Activated naive CD4-positive, alpha-beta T cell treated with anti-CD3 and anti-CD28 coated beads, Interleukin-2, amount 50 U/mL, for 72 hours (primary cell): Measurements from ENCODE around the gene JAZF1. TPM values are rescaled to one million over a fixed set of nuclear protein-coding genes. Genes with fewer than 3 reads are reported as not detected.
"Not testable (repeated sequence)": the region's sequence is repeated elsewhere in the genome, so short reads cannot be mapped to it uniquely, and the experiment has no call there.

ENCODE experiments used
- ATAC-seq, 2 donors: fragments of 150-1000 bp; cut with Tn5 transposase; 2 replicates each; pipeline ENCODE4 v1.10.0; 2021; ENCODE audit warnings: mild to moderate bottlenecking in 2 of 2, moderate library complexity in 2 of 2
- DNase-seq, 2 donors: peaks; one replicate each; pipeline ENCODE4 v3.0.0; 2021 to 2022; ENCODE audit warnings: low spot score in 2 of 2
- H3K27ac Mint-ChIP-seq, 2 donors: one replicate each; pipeline ENCODE4 v1.8.0; 2022; ENCODE audit warnings: mild to moderate bottlenecking in 2 of 2, mixed read lengths in 2 of 2
- H3K36me3 Mint-ChIP-seq, 2 donors: one replicate each; pipeline ENCODE4 v1.8.0; 2022; ENCODE audit warnings: mixed read lengths in 2 of 2
- H3K9me3 Mint-ChIP-seq, 2 donors: one replicate each; pipeline ENCODE4 v1.8.0; 2022; ENCODE audit warnings: mixed read lengths in 2 of 2
- total RNA-seq, 2 donors: library from RNA; stranded (reverse); gene quantifications; one replicate each; pipeline ENCODE4 v1.2.3, GENCODE V29; 2022

JAZF1 gene
- total RNA-seq, 2 donors from 2014 or later, result 3.3 to 3.4 TPM

DNA sequence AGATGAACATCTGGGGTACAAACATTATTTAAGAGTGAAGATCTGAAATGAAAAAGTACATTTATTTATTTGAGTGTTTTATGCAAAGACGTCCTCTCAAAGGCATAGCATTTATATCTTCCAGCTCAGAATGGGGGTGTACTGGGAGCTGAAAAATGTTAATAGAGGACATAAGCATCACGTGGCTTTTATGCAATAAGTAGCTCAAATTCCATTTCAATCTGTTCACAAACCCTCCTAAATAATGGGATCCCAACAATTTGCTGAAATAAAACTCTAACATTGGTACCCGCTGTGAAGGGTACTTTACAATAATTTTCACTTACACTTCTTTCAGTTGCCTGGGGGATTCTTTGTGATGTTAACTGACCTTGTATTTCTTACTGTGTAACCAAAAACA is 268.7 kb downstream of the JAZF1 start:
- H3K9me3 Mint-ChIP-seq, result no peaks in the 10 kb centered on the region
- no peak for DNase-seq
- ATAC-seq, result no peak
- no peaks in the 10 kb centered on the region for H3K36me3 Mint-ChIP-seq
- no peak overlapping the region for H3K27ac Mint-ChIP-seq

DNA sequence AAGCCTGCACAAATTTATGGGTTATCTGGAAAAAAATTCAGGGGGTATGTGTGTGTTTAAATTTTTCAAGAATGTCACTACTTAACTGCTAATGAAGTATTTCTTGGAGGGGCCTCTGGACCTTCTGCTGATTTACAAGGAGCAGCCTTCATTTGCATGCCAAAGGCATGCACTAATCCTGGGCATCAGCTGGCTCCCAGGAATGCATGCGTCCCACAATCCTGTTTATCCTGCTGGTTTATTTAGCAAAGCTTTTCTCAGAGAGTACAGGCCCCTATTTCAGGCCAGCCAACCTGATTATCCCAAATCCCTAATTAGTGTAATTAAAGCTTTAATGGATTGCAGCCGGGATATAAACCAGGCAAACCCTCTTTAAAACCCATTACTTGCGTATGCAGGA is 270.3 kb downstream of the JAZF1 start:
- H3K9me3 Mint-ChIP-seq, result no peaks in the 10 kb centered on the region
- ATAC-seq, result no peak
- no peak overlapping the region for H3K27ac Mint-ChIP-seq
- H3K36me3 Mint-ChIP-seq, result no peaks in the 10 kb centered on the region
- DNase-seq, result no peak

DNA sequence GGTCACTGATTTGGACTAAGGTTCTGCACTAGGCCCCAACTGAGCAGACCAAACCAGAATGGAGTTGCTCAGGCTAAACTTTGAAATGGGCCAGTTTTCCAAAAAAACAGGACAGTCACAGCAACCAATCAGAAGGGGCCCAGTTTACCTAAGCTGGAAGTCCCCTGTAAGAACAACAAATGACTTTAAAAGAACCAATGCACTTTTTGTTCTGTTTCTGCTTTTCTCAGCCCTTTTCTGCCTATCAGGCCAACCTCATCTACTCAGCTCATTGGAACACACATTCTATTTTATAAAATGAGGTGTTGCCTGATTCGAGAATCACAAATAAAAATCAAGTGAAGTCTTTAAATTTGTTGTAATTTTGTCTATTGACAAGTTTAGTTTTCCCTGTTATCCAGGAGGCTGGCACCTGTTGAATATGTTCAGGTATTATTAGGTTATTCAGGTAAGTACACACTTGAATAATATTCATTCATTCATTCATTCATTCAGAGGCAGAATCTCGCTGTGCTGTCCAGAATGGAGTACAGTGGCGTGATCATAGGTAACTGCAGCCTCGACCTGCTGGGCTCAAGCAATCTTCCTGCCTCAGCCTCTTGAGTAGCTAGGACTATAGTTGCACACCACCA is 271.9 kb downstream of the JAZF1 start:
- DNase-seq, result no peak
- Mint-ChIP-seq H3K9me3 (no peaks in the 10 kb centered on the region), H3K36me3 (no peaks in the 10 kb centered on the region), H3K27ac (no peak overlapping the region)
- ATAC-seq, result no peak

DNA sequence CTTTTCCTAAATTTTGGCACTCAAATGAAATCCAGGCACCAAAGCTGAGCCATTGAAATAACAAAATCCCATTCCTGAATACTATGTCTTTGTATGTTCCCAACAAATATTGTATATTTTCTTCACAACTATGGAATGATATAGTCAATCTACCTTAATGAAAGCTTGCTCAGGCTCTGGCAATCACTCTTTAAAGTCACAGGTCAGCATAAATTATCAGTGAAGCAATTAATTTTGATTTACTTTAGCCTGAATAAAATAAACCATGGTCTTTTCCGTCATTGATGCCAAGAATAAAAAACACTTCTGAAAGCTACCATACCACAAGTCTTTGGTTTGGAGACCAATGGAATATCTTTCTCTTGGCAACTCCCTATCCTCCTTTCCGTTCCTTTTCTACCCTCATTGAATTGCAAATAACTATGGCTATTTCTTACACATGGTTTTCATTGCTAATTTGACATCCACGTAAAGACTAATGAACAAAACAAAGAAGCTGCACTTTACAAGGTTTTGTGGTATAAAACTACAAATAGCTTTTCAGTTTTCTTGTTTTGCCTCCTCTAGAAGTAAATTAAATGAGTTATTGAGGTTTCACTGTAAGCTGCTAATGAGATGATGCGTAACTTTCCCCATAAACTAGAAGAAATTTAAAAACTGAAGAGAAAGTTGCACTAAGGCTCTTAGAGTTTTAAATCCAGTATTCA is 274.1 kb downstream of the JAZF1 start:
- DNase-seq, result no peak
- Mint-ChIP-seq H3K9me3 (no peaks in the 10 kb centered on the region), H3K27ac (no peak overlapping the region), H3K36me3 (no peaks in the 10 kb centered on the region)
- no peak for ATAC-seq

DNA sequence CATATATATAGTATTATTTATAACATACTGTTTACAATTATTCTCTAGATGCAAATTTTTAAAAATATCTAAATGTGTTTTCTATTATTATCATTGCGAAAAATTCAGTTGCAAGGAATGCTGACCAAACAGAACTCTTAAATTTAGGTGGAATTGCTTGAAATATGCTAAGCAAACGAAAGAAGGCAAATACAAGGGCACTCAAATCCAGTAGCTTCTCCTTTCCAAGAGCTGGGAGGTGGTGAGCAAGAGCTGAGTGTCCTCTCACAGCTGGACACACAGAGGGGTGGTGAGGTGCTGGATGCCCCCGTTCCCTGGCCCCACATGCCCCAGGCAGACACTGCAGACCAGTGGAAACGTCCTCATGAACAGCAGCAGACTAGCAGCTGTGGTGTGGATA is 274.6 kb downstream of the JAZF1 start:
- ATAC-seq (no peak), DNase-seq (no peak)
- Mint-ChIP-seq H3K27ac (no peak overlapping the region), H3K9me3 (no peaks in the 10 kb centered on the region), H3K36me3 (no peaks in the 10 kb centered on the region)

DNA sequence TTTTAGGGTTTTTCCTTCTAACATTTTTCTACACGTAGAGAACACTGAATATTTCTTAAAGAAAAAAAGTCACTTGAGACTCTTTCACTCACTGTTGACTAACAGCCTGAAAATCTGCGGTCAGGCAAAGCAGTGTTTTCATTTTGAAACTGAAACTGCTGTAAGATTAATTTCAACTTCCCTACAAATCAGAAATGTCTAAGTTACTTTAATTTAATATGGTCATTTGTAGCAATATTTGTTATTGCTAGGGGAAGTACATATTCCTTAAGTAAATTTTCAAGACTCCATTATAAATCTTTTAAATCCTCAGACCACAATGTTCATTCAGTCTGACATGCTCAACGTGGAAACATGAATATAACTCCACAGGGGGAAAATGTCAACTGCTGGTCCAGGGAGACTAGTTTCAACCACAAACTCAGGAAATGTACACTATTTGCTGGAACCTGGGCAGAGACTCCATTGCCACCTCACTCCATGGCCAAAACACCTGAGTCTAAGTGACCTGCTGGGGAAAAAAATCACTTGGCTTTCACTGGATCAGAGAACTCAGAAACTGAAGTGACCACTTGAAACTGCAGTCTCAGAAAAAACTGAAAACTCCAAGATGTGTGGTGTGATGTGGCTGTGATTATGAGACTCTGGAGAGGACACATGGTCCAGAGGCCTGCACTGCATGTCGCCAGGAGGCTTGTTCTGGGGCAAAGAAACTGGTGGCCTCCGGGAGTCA is 279.4 kb downstream of the JAZF1 start:
- Mint-ChIP-seq H3K27ac (peak overlapping the region in 1 of 2 donors; percentile 32), H3K36me3 (no peaks in the 10 kb centered on the region), H3K9me3 (no peaks in the 10 kb centered on the region)
- ATAC-seq (peak; percentile 65 to 72), DNase-seq (no peak)

DNA sequence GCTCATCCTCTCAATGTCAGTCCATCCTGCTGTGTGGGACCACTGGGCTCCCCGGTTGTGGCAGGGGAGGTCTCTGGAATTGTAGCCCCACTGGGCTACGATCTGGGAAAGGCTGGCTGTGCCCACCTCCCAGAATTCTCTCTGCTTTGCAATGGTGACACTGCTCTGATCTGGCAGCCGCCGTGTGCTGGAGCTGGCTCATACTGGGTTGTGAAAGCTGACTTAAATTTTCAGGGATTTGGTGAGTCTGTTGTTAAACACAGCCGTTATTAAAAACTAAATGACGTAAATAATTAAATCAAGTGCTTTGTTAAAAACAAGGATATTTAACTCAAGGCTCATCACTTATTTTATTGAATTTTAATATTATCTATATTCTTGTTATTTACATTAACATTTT is 280.6 kb downstream of the JAZF1 start:
- H3K36me3 Mint-ChIP-seq, result no peaks in the 10 kb centered on the region
- H3K9me3 Mint-ChIP-seq, result no peaks in the 10 kb centered on the region
- ATAC-seq, result no peak

DNA sequence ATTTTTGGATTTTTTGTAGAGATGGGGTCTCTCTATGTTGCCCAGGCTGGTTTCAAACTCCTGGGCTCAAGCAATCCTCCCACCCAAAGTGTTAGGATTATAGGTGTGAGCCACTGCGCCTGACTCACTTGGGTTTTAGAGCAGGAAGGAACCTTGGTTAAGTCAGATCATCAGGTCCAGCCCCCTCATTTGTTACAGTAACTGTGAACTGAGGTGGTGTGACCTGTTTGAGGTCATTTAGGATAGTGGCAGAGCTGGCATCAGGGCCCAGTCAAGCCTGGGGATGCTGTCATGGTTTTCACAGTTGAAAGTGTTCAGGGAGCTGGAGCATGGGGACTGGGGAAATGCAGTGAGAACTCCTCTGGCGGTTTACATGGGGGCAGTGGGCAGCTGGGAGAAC is 281.0 kb downstream of the JAZF1 start:
- ATAC-seq (peak; percentile 88 to 89), DNase-seq (peak; percentile 20 to 58)
- H3K9me3 Mint-ChIP-seq, result no peaks in the 10 kb centered on the region
- H3K36me3 Mint-ChIP-seq, result no peaks in the 10 kb centered on the region
- H3K27ac Mint-ChIP-seq, result peak overlapping the region in 1 of 2 donors; percentile 75

More for the DNA sequence above, 280.6 kb downstream of the JAZF1 start:
- peak overlapping the region in 1 of 2 donors; percentile 75 for H3K27ac Mint-ChIP-seq
- no peak for DNase-seq

DNA sequence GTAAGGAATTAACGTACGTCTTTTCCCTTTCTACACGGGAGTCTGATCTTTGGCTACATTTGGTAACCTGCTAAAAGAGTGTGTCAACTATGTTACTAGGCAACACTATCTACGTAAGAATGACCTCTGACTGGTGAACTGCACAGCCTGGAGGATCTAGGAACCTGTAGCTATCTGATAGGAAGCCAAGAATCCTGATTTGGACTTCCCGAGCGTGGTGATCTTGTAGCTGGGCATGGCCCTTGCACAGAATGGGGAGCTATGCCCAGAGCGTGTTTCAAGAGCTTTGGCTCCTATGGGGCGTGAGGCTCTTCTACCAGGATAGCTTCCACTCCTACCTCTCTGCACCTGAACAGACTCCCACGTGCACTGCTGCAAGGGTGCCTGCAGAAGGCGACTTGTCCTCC is 283.2 kb downstream of the JAZF1 start:
- no peaks in the 10 kb centered on the region for H3K9me3 Mint-ChIP-seq
- no peak for DNase-seq
- peaks cover 0 to 14% of the 10 kb centered on the region in 2 donors for H3K36me3 Mint-ChIP-seq
- H3K27ac Mint-ChIP-seq, result no peak overlapping the region
- ATAC-seq, result no peak

DNA sequence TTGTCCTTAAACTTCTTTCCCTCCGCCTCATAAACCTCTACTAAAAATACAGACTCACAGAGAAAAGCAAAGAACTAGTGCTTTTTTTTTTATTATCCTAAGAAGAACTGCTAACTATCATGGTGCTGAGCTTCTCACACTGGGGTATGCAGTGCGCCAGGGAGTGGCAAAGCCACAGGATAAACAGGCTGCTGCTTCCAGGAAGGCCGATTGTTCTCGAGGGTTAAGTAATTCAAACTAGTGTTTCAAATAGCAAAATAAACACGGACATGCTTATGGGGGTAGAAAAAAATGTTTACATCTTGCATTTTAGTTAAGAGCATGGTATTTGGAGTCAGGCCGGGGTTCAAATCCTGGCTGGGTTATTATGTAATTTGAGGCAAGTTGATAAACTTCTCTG is 283.6 kb downstream of the JAZF1 start:
- no peak for DNase-seq

DNA sequence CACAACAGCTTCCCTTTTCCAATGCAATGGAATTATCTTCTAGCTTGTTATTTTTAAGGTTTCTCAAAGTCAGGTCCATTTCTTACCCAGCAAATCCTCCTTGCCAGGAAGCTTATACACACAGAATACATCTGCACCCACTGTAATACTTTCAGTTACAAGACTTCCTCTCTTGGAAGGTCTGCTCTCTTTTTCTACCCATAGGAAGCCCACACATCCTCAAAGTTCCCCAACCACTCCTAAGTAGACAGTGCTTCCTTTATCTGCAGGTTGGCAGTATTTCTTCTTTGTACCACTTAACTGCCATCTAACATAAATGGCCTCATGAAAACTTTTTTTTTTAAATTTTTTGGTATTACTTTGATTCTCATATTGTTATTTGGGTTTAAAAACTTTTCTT is 285.0 kb downstream of the JAZF1 start:
- no peak overlapping the region for H3K27ac Mint-ChIP-seq

More for the DNA sequence above, 283.6 kb downstream of the JAZF1 start:
- Mint-ChIP-seq H3K27ac (no peak overlapping the region), H3K36me3 (peaks cover 0 to 14% of the 10 kb centered on the region in 2 donors), H3K9me3 (no peaks in the 10 kb centered on the region)
- ATAC-seq, result no peak

DNA sequence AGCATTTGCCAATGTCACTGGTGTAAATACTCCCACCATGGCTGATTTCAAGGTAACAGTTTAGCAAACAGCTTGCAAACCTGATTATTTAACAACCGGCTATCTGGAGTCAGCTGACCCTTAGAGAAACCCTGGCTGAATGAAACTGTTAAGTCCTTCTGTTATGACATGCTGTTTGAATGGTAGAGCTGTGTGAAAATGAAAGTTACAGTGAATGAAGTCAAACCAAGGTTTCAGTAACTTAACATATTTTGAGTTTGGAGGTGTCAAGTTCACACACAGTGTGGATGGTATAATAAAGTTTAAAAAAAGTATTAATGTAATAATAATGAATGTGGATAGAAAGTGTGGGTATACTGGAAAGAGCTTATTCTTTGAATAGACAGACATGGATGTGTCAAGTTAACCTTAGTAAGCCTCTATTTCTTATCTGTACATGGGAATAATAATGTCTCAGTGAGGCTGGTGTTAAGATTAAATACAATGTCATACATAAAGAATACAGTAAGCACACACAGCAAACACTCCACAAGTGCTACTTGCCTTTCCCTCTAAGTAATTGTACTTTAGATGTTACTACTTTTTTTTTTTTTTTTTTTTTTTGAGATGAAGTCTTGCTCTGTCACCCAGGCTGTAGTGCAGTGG is 290.3 kb downstream of the JAZF1 start:
- Mint-ChIP-seq H3K9me3 (no peaks in the 10 kb centered on the region), H3K36me3 (peaks cover 0 to 21% of the 10 kb centered on the region in 2 donors), H3K27ac (no peak overlapping the region)
- ATAC-seq (peak; percentile 45 to 83), DNase-seq (no peak)

More for the DNA sequence above, 285.0 kb downstream of the JAZF1 start:
- DNase-seq (no peak), ATAC-seq (no peak)
- no peaks in the 10 kb centered on the region for H3K9me3 Mint-ChIP-seq
- peaks cover 0 to 14% of the 10 kb centered on the region in 2 donors for H3K36me3 Mint-ChIP-seq

DNA sequence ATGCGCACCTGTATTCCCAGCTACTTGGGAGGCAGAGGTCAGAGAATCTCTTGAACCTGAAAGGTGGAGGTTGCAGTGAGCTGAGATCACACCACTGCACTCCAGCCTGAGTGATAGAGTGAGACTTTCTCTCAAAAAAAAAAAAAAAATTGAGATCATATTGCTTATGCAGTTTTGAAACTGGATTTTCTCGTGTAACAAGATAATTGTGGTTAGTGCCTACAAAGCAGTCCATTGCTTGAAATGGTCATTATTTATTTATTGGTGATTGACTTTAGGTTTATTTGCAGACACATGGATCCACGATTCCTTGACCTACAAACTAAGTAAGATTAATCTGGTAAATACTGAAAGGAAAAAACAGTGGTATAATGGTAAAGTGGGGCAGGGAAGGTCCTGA is 290.8 kb downstream of the JAZF1 start:
- no peaks in the 10 kb centered on the region for H3K9me3 Mint-ChIP-seq
- no peak for DNase-seq
- H3K36me3 Mint-ChIP-seq, result peaks cover 0 to 21% of the 10 kb centered on the region in 2 donors
- H3K27ac Mint-ChIP-seq, result no peak overlapping the region
- no peak for ATAC-seq

DNA sequence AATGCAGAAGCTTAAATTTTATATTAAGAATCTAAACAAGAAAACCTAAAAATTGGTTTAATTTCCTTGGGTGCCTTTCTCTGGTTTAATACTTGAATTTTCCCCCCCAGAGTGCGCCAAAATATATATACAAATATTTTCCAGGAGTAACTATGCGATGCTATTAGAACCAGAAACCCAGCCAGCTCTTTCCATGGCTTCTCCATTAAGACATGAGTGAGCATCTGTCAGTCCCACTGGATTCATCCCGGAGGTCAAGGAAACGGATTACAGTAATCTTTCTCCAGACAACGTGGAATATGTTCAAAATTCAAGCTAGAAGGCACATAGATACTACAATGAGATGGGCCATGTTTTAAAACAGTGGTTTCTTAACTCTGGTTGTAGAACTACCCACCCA is 291.9 kb downstream of the JAZF1 start:
- no peak for DNase-seq
- no peak for ATAC-seq
- H3K36me3 Mint-ChIP-seq, result peaks cover 0 to 12% of the 10 kb centered on the region in 2 donors
- H3K27ac Mint-ChIP-seq, result no peak overlapping the region
- H3K9me3 Mint-ChIP-seq, result no peaks in the 10 kb centered on the region

DNA sequence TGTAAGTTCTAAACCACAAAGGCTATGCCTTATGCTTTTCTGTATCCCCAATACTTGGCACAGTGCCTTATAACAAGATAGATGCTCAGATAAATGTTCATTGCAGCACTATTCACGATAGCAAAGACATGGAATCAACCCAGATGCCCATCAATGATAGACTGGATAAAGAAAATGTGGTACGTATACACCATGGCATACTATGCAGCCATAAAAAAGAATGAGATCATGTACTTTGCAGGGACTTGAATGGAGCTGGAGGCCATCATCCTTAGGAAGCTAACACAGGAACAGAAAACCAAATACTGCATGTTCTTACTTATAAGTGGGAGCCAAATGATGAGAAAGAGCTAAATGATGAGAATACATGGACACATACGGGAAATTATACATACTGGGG is 293.9 kb downstream of the JAZF1 start:
- ATAC-seq, H3K27ac Mint-ChIP-seq, DNase-seq, H3K9me3 Mint-ChIP-seq, H3K36me3 Mint-ChIP-seq: not testable (repeated sequence)

DNA sequence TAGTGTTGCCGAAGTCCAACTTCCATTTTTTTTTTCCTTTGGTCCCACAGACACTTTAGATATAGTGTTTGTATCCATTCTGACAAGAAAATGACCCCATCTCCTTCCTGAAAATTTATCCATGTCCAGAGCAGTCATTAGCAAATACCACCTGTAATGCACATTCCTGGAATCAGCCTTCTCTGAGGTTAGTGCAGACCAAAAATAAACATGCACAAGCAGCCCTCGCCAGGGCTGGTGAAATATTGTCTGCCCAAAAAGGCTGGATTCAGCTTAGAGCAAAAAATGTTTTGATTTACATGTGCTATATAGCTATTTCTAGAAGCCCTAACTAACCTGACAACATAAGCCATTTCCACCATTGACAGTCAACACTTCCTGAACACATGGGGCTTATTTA is 294.9 kb downstream of the JAZF1 start:
- Mint-ChIP-seq H3K27ac (no peak overlapping the region), H3K36me3 (peaks cover 0 to 7% of the 10 kb centered on the region in 2 donors), H3K9me3 (no peaks in the 10 kb centered on the region)
- ATAC-seq, result no peak
- DNase-seq, result no peak

DNA sequence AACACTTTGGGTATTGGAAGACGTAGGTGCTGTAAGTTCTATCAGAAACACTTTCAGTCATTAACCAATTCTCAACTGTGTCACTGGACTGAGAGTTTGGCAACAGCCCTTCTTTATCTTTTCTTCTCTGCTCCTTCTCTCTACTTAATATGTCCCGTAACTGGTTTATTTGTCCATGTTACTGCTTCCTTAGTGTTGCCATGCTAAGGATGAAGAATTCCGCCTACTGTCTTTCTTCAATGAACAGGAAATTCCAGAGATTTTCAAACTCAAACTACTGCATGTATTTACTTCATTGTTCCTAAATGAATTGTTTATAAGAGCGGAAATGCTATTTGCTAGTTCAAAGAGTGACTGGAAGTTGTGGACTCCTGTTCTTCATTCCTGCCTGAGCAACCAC is 296.9 kb downstream of the JAZF1 start:
- ATAC-seq (no peak), DNase-seq (no peak)
- Mint-ChIP-seq H3K9me3 (no peaks in the 10 kb centered on the region), H3K27ac (no peak overlapping the region), H3K36me3 (peaks cover 0 to 7% of the 10 kb centered on the region in 2 donors)
